Fibroblast of mammary gland (primary cell): ENCODE data around the gene ATP6V0A1.

Experiments used
- DNase-seq: peaks from one replicate; pipeline ENCODE4 v3.0.0-alpha.2; 2010; ENCODE audit warnings: low read depth
- H3K4me3 ChIP-seq: 2 replicates; pipeline ENCODE4 v1.5.1; 2011; ENCODE audit warnings: low read depth, mild to moderate bottlenecking, low read length, moderate library complexity; ENCODE audit not compliant: control insufficient read depth
- CTCF ChIP-seq: conservative IDR thresholded peaks from 2 replicates; pipeline ENCODE4 v1.5.1; 2011; ENCODE audit warnings: low read depth, low read length, inconsistent platforms; ENCODE audit not compliant: control insufficient read depth, insufficient read depth

ATP6V0A1 gene

GRCh38 chr17:42423766-42424165 lies 34.9 kb upstream of the ATP6V0A1 start:
- no peak for DNase-seq
- no peak for TF ChIP-seq CTCF
- H3K4me3 ChIP-seq = peak overlapping the region; percentile 98

DNA sequence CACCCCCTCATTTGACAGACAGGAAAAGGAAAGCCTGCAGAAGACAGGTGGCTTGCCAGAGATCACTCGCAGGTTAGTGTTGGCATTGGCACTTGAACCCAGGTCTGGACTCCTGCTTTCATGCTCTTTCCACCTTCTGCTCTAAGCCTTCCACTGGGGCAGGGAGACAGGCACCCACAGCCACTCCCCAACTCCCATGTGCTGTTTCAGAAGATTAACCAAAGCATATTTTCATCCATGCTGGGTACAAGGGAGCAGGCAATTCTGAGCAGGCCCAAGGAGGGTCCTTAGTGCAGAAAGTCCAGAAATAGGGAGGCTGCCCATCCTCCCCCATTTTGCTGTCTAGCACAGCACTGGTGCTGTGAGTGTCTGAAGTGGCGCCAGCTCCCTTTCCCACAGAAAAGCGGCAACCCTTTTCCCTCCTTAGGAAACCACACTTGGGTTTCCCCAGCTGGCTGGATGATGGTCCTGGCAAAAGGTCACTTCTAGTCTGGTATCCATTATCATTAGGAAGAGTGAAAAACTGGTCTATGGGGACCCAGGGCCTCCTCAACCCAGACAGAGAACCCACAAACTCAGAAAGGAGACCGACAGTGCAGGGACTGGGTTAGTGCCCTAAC lies 33.6 kb upstream of the ATP6V0A1 start:
- no peak overlapping the region for H3K4me3 ChIP-seq
- TF ChIP-seq CTCF = no peak
- DNase-seq = peak; percentile 83

DNA sequence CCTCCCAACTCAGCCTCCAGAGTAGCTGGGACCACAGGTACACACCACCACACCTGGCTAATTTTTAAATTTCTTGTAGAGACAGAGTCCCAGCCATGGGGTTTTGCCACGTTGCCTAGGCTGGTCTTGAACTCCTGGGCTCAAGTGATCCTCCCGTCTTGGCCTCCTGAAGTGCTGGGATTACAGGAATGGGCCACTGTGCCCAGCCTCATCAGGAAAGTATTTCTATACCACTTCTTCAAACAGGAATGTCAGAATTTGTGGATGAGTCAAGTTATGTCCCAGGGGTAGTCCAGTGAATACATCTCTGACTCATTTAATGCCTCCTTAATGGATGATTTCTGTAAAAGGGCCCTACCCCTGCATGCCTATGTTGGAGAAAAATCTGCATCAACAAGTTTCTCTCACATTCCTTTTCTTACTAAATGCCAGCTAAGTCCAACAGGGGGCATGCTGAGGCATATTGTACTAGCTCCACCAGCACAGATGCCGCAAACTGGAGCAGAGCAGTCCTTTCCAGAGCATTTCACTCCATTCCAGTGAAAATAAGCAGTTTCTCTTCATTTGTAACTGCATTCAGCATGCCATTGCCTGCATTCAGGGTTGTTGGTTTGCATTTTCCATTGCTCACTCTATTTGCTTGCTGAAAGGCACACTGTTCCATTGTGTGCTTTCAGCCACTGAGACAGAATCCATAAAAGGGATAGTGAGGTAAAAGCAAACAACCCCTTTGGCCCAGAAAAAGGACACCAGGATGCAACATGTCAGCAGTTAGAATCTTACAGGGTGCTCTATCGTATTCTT lies 30.3 kb upstream of the ATP6V0A1 start:
- TF ChIP-seq CTCF = peak; percentile 90
- no peak overlapping the region for H3K4me3 ChIP-seq
- DNase-seq = peak; percentile 99

DNA sequence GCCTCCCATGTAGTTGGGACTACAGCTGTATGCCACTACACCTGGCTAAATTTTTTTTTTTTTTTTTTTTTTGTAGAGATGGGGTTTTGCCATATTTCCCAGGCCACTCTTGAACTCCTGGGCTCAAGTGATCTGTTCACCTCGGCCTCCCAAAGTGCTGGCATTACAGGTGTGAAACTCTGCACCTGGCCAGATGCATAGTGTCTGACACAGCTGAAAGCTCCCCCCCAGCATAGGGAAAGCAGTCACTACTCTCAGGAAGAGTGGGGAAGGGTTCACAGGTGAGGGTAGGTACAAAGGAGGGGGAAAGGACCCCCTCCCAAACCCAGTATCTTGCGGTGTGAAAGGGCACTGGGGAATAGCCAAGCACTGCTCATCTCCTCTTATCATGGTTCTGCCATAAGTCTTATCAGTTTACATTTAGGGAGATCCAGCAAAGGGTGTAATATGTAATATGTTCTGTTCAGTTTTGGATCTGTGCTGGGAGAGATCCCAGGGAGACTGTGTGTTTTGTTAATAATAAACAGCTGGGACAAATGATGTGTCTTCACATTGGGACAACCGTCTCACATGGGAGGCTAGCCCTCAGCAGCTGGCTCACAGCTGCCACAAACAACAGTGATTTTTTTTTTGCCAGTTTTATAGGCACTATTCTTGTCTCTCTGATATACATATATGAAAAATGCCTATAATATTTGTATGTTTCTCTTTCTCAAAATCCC lies 28.8 kb upstream of the ATP6V0A1 start:
- no peak overlapping the region for H3K4me3 ChIP-seq
- DNase-seq = no peak
- no peak for TF ChIP-seq CTCF

DNA sequence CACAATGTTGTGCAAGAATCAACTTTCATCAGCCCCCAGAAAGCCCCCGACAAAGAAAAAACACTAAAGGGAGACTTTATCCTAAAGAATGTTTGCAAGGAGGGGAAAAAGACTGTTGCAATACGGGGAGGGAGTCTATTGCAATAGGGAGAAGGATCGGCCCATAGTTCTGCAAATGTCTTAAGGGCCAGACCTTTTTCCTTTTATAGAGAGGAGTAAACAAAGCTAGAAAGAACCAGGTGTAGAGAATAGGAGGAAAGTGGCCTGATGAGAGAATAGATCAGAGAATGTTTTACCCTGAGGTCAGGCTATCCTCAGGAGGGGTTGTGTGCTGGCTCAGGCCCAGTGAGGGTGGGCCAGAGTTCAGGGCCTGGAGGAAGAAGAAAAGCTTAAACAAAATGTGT lies 26.9 kb upstream of the ATP6V0A1 start:
- no peak overlapping the region for H3K4me3 ChIP-seq
- TF ChIP-seq CTCF = no peak
- peak; percentile 52 for DNase-seq

- no peak overlapping the region for H3K4me3 ChIP-seq
- TF ChIP-seq CTCF = no peak
- DNase-seq = peak; percentile 100
These were observed 22.3 kb upstream of the ATP6V0A1 start for GRCh38 chr17:42436391-42436790.
